Colonic mucosa (tissue), 4 donors: Measurements from ENCODE around the gene LAPTM5. TPM values are rescaled to one million over a fixed set of nuclear protein-coding genes. Genes with fewer than 3 reads are reported as not detected.

ENCODE experiments used
- DNase-seq: peaks from one replicate; pipeline ENCODE4 v3.0.0-alpha.2; 2020
- H3K27ac ChIP-seq: fragments of 200-600 bp; one replicate; pipeline ENCODE4 v1.8.0; 2021
- H3K27me3 ChIP-seq: fragments of 200-600 bp; one replicate; pipeline ENCODE4 v1.8.0; 2021
- H3K36me3 ChIP-seq: fragments of 200-600 bp; one replicate; pipeline ENCODE4 v1.8.0; 2021
- H3K4me1 ChIP-seq: fragments of 200-600 bp; one replicate; pipeline ENCODE4 v1.8.0; 2021; ENCODE audit warnings: mild to moderate bottlenecking
- H3K4me3 ChIP-seq: fragments of 200-600 bp; one replicate; pipeline ENCODE4 v1.8.0; 2021
- H3K9ac ChIP-seq, 2 donors: one replicate each; pipeline ENCODE4 v1.7.0; 2013; ENCODE audit warnings: control low read depth in 2 of 2, low read depth in 2 of 2, low read length in 2 of 2
- H3K9me3 ChIP-seq: fragments of 200-600 bp; one replicate; pipeline ENCODE4 v1.8.0; 2021
- CTCF ChIP-seq: fragments of 200-600 bp; IDR thresholded peaks from one replicate; pipeline ENCODE4 v1.8.0; 2022; ENCODE audit warnings: antibody characterized with exemption, mild to moderate bottlenecking
- intact Hi-C: fragments of 100-400 bp; cut with DNase I; formaldehyde crosslinking; loops from one replicate; pipeline ENCODE4 v1.14.1; 2022
- total RNA-seq, 2 donors: library from RNA; stranded (reverse); fragmentation: NEBNext Ultra II Directional in 1 of 2; extraction: Animal tissue kit (Norgen Biotek cat#: 25700) in 1 of 2; gene quantifications; one replicate each; pipeline ENCODE4 v1.2.1, GENCODE V29; 2021
- donor health status: healthy.
- donor health status: DM: no; HTN: no; CAD: no.
- donor health status: DM: no; HTN: no; CAD: no.

The LAPTM5 gene
- total RNA-seq, 2 donors from 2014 or later: 15.8 to 41.0 TPM

DNA sequence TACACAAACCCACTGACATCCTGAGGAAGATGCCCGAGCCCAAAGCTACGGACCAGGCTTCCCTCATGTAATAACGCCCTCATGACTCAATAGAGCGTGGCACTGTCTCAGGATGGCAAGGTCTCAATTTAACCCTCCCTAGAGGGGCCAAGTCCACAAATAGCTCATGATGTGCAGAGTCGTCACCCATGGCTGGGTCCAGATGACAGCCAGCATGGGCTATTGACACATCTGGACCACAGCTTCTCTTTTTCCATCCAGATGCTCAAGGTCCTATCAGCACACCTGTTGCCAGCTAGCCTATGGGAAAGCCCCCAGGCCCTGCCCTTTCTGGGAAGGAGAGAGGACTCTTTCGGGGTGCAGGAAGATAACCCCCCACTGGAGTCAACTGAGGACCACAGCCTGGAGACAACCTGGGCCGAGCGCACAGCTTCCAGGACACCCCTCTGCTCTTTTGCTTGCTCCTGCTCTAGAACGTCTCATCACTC lies 2.8 kb downstream of the LAPTM5 start:
- DNase-seq: no peak
- peak overlapping the region; percentile 50 for H3K27ac ChIP-seq
- H3K27me3 ChIP-seq: no peaks in the 10 kb centered on the region
- intact Hi-C loops: no loop called here
- TF ChIP-seq CTCF: no peak
- no peaks in the 10 kb centered on the region for H3K36me3 ChIP-seq
- H3K4me1 ChIP-seq: peaks cover 6% of the 10 kb centered on the region
- no peak overlapping the region for H3K4me3 ChIP-seq
- H3K9ac ChIP-seq: peak overlapping the region in 1 of 2 donors; percentile 49
- H3K9me3 ChIP-seq: no peaks in the 10 kb centered on the region

DNA sequence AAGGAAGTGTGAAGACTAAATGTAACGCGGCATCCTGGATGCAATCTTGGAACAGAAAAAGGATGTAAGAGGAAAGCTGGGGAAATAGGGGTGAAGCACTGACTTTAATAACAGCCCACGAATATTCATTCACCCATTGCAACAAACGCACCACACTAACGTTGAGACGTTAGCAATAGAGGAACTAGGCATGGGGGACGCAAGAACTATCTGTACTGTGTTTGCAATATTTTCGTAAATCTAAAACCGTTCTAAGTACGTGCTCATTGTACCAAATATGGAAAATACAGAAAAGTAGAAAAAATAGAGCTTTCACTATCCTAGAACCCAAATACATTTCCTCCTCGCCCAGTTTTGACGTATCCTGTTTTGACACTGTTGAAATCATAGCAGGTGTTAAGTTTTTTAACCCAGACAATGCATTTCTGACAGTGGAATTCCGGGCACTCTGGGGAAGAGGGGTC lies 3.9 kb downstream of the LAPTM5 start:
- Histone ChIP-seq H3K27ac (peak overlapping the region; percentile 50), H3K4me1 (peaks cover 6% of the 10 kb centered on the region), H3K9me3 (no peaks in the 10 kb centered on the region), H3K36me3 (no peaks in the 10 kb centered on the region), H3K9ac (peak overlapping the region in 1 of 2 donors; percentile 3), H3K4me3 (no peak overlapping the region), H3K27me3 (no peaks in the 10 kb centered on the region)
- TF ChIP-seq CTCF: no peak
- intact Hi-C loops: no loop called here
- no peak for DNase-seq

DNA sequence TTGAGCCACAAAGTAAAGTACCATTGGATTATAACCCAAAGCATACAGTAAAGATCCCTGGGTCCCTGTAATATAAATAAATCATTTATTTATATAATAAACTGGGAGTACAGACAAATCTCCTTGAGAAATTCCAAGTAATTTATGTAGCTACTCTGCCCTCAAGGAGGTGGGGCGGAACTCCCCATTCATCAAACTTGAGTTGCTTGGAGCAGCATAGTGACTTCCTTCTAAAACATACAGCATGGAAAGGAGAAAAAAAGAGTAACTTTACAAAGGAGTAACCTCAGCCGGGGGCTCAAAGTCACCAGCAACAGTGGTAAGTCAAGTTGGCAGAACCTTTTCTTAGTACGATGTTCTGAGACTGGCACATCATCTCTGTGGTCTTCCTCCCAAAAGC lies 4.5 kb downstream of the LAPTM5 start:
- TF ChIP-seq CTCF: no peak
- Histone ChIP-seq H3K27ac (peak overlapping the region; percentile 50), H3K4me1 (peaks cover 6% of the 10 kb centered on the region), H3K27me3 (no peaks in the 10 kb centered on the region), H3K9ac (peak overlapping the region in 1 of 2 donors; percentile 3), H3K36me3 (no peaks in the 10 kb centered on the region), H3K4me3 (no peak overlapping the region), H3K9me3 (no peaks in the 10 kb centered on the region)
- intact Hi-C loops: no loop called here
- DNase-seq: no peak

DNA sequence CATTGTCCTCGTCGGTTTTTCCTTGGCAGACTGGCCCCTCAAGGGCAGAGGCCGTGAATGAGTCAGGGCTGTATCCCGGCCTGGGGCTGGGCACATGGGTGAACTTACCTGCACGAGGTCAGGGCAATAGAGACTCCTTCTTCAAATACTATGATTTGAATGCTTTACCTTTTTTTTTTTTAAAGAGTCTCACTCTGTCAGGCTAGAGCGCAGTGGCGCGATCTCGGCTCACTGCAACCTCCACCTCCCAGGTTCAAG lies 5.0 kb downstream of the LAPTM5 start:
- no peaks in the 10 kb centered on the region for H3K27me3 ChIP-seq
- no peak for TF ChIP-seq CTCF
- no peak overlapping the region for H3K27ac ChIP-seq
- H3K9me3 ChIP-seq: no peaks in the 10 kb centered on the region
- H3K36me3 ChIP-seq: no peaks in the 10 kb centered on the region
- H3K9ac ChIP-seq: no peak overlapping the region
- peaks cover 6% of the 10 kb centered on the region for H3K4me1 ChIP-seq
- no peak overlapping the region for H3K4me3 ChIP-seq
- intact Hi-C loops: no loop called here
- DNase-seq: no peak

DNA sequence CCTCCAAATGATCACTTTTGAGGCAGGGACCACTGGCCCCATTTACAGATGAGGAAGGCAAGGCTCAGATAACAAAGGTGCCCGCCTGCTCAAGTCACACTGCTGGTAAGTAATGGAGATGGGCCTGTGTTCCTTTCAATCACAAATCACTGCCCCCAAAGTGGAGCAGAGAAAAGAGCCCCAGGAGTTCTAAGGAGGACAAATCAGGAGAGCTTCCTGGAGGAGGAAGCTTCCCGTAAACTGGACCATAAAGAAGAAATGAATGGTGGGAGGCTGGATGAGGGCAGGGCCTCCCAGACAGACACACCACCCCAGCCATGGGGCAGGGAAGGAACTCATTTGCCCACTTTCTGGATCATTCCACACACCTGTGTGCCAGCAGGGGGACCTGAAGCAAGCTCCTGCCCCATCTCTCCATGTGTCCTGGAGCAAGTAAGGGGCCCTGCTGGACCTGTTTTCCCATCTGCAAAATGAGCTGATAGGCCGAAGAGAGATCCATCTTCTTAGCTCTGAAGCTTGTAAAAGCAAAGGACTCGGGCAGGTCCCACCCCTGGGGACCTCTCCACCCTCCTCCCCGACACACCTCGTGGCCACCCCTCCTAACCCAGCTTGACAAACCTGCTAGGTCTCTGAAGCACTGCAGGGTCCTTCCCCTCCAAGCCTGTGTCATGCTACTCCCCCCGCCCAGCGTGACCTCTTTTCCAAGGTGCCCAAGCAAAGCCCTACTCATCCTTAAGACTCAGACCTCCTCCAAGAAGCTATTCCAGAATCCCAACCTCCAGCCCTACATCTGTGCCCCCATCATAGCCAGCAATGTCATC lies 5.5 kb downstream of the LAPTM5 start:
- Histone ChIP-seq H3K27ac (no peak overlapping the region), H3K4me3 (no peak overlapping the region), H3K4me1 (peaks cover 6% of the 10 kb centered on the region)

More for the DNA sequence above, 5.5 kb downstream of the LAPTM5 start:
- H3K9ac ChIP-seq: no peak overlapping the region
- no peaks in the 10 kb centered on the region for H3K9me3 ChIP-seq
- DNase-seq: no peak
- intact Hi-C loops: no loop called here
- no peak for TF ChIP-seq CTCF
- H3K27me3 ChIP-seq: no peaks in the 10 kb centered on the region
- H3K36me3 ChIP-seq: no peaks in the 10 kb centered on the region
